NCI-H748 (cell line): ENCODE results near the gene CNKSR3.
A peak's percentile ranks its signal among the peaks of the same experiment; 100 is the strongest.
"Not testable (repeated sequence)": the region's sequence is repeated elsewhere in the genome, so short reads cannot be mapped to it uniquely, and the experiment has no call there.

ENCODE experiments used
- DNase-seq: peaks from one replicate; lab custom pipeline; 2025; ENCODE audit not compliant: unreplicated experiment; lab: John Stamatoyannopoulos, UW

CNKSR3 gene

GRCh38 chr6:154510144-154510905 lies at the start of gene CNKSR3:
TSS of gene CNKSR3 (minus strand) at chr6:154510685. CDS start at chr6:154510114, 571 bp downstream.
- DNase-seq: peak; percentile 99

- DNase-seq: no peak
Measured at GRCh38 chr6:154558984-154559383, 48.5 kb upstream of the CNKSR3 start.

GRCh38 chr6:154558513-154558912 lies 48.0 kb upstream of the CNKSR3 start:
- no peak for DNase-seq

GRCh38 chr6:154555073-154555677 lies 44.7 kb upstream of the CNKSR3 start:
- DNase-seq: no peak

- no peak for DNase-seq
Measured at GRCh38 chr6:154554491-154554890, 44.0 kb upstream of the CNKSR3 start.

GRCh38 chr6:154550779-154551178 lies 40.3 kb upstream of the CNKSR3 start:
- no peak for DNase-seq

GRCh38 chr6:154549179-154549578 lies 38.7 kb upstream of the CNKSR3 start:
- DNase-seq: no peak

- DNase-seq: no peak
Measured at GRCh38 chr6:154548130-154548830, 37.8 kb upstream of the CNKSR3 start.

- no peak for DNase-seq
Measured at GRCh38 chr6:154543628-154544027, 33.1 kb upstream of the CNKSR3 start.

- no peak for DNase-seq
Measured at GRCh38 chr6:154542747-154543146, 32.3 kb upstream of the CNKSR3 start.

GRCh38 chr6:154541837-154542236 lies 31.4 kb upstream of the CNKSR3 start:
- not testable (repeated sequence) for DNase-seq

GRCh38 chr6:154539593-154540269 lies 29.2 kb upstream of the CNKSR3 start:
- no peak for DNase-seq

GRCh38 chr6:154538640-154539191 lies 28.2 kb upstream of the CNKSR3 start:
- no peak for DNase-seq

GRCh38 chr6:154537511-154538325 lies 27.2 kb upstream of the CNKSR3 start:
- peak; percentile 79 for DNase-seq

GRCh38 chr6:154536999-154537398 lies 26.5 kb upstream of the CNKSR3 start:
- no peak for DNase-seq

- DNase-seq: no peak
Measured at GRCh38 chr6:154536255-154536654, 25.8 kb upstream of the CNKSR3 start.

- no peak for DNase-seq
Measured at GRCh38 chr6:154535851-154536250, 25.4 kb upstream of the CNKSR3 start.

GRCh38 chr6:154535147-154535546 lies 24.7 kb upstream of the CNKSR3 start:
- DNase-seq: no peak

- DNase-seq: no peak
Measured at GRCh38 chr6:154534531-154534930, 24.0 kb upstream of the CNKSR3 start.

GRCh38 chr6:154532426-154532825 lies 21.9 kb upstream of the CNKSR3 start:
- peak; percentile 10 for DNase-seq
